K562 (cell line): Measurements from ENCODE around the gene TTC23L. TPM values are rescaled to one million over a fixed set of nuclear protein-coding genes. Genes with fewer than 3 reads are reported as not detected.

Experiments used
- ARHGAP35 ChIP-seq: fragments of 450-650 bp; IDR thresholded peaks from 2 replicates; pipeline ENCODE4 v1.6.1; 2018; ENCODE audit not compliant: partially characterized antibody
- CHD2 ChIP-seq: IDR thresholded peaks from 2 replicates; pipeline ENCODE4 v1.6.1; 2011; ENCODE audit warnings: low read depth, low read length
- ERF ChIP-seq: fragments of 450-650 bp; formaldehyde crosslinking; IDR thresholded peaks from 2 replicates; pipeline ENCODE4 v1.4.0; 2020; ENCODE audit warnings: mild to moderate bottlenecking, mixed read lengths
- ETV6 ChIP-seq, 3 experiments: fragments of 150-350 bp in 1 of 3; sonication (generic) in 1 of 3; formaldehyde crosslinking in 1 of 3; IDR thresholded peaks; 2 replicates each; pipeline versions ENCODE4 v1.6.1 to v1.8.0; 2014 to 2022; ENCODE audit warnings: borderline replicate concordance in 2 of 3, low read depth in 2 of 3, antibody characterized with exemption in 1 of 3, low read length in 1 of 3, mild to moderate bottlenecking in 1 of 3, missing genetic modification reagents in 1 of 3
- FOXA1 ChIP-seq: fragments of 450-650 bp; IDR thresholded peaks from 2 replicates; pipeline ENCODE4 v1.6.1; 2016; ENCODE audit warnings: mild to moderate bottlenecking, borderline replicate concordance
- JUND ChIP-seq, 2 experiments: IDR thresholded peaks; 2 replicates in 1 of 2; 3 replicates in 1 of 2; pipeline ENCODE4 v1.6.1; 2011; ENCODE audit warnings: borderline replicate concordance in 2 of 2, low read depth in 2 of 2, low read length in 2 of 2, improper control_type of control experiment in 1 of 2, missing biosample characterization in 1 of 2, missing genetic modification characterization in 1 of 2, missing genetic modification reagents in 1 of 2
- KDM4B ChIP-seq, 2 experiments: fragments of 450-650 bp in 1 of 2; sonication (generic) in 1 of 2; IDR thresholded peaks; 2 replicates each; pipeline ENCODE4 v1.6.1; 2016 to 2017; ENCODE audit warnings: borderline replicate concordance in 2 of 2, antibody characterized with exemption in 1 of 2, low read depth in 1 of 2, mild to moderate bottlenecking in 1 of 2
- MEF2D ChIP-seq: conservative IDR thresholded peaks from 2 replicates; pipeline ENCODE4 v1.6.1; 2016; ENCODE audit warnings: low read depth, missing genetic modification characterization, missing compliant biosample characterization
- MEIS2 ChIP-seq: fragments of 450-650 bp; IDR thresholded peaks from 2 replicates; pipeline ENCODE4 v1.6.1; 2014; ENCODE audit warnings: mild to moderate bottlenecking; ENCODE audit not compliant: partially characterized antibody
- MLLT1 ChIP-seq, 2 experiments: fragments of 450-650 bp; IDR thresholded peaks; 2 replicates each; pipeline ENCODE4 v1.6.1; 2016
- MXI1 ChIP-seq: IDR thresholded peaks from 2 replicates; pipeline ENCODE4 v1.6.1; 2011; ENCODE audit warnings: low read depth, mild to moderate bottlenecking, improper control_type of control experiment, low read length
- NCOA1 ChIP-seq: fragments of 450-650 bp; IDR thresholded peaks from 2 replicates; pipeline ENCODE4 v1.6.1; 2016; ENCODE audit warnings: low read depth
- POLR2B ChIP-seq: fragments of 450-650 bp; IDR thresholded peaks from 2 replicates; pipeline ENCODE4 v1.6.1; 2018; ENCODE audit warnings: low read depth; ENCODE audit not compliant: partially characterized antibody
- SIN3A ChIP-seq, 2 experiments: fragments of 150-350 bp in 1 of 2; IDR thresholded peaks; 2 replicates each; pipeline ENCODE4 v1.6.1; 2011 to 2016; ENCODE audit warnings: borderline replicate concordance in 2 of 2, low read depth in 2 of 2, low read length in 2 of 2, mild to moderate bottlenecking in 2 of 2, moderate library complexity in 2 of 2; ENCODE audit not compliant: control insufficient read depth in 1 of 2
- STAT6 ChIP-seq: sonication (generic); formaldehyde crosslinking; IDR thresholded peaks from 2 replicates; pipeline ENCODE4 v1.8.1; 2023; ENCODE audit warnings: mild to moderate bottlenecking, missing genetic modification reagents
- TARDBP ChIP-seq: fragments of 450-650 bp; IDR thresholded peaks from 2 replicates; pipeline ENCODE4 v1.6.1; 2016
- VEZF1 ChIP-seq: fragments of 200-800 bp; sonication (Bioruptor generic); IDR thresholded peaks from 2 replicates; pipeline ENCODE4 v1.6.1; 2017; ENCODE audit warnings: missing genetic modification characterization, missing compliant biosample characterization
- ZNF12 ChIP-seq: sonication (generic); formaldehyde crosslinking; IDR thresholded peaks from 2 replicates; pipeline ENCODE4 v1.4.0; 2020; ENCODE audit warnings: mild to moderate bottlenecking, missing genetic modification reagents
- ZNF165 ChIP-seq: fragments of 250-450 bp; sonication (Bioruptor Pico); IDR thresholded peaks from 2 replicates; pipeline ENCODE4 v1.4.0; 2020; ENCODE audit warnings: borderline replicate concordance
- ZNF175 ChIP-seq: fragments of 200-800 bp; sonication (Bioruptor generic); IDR thresholded peaks from 2 replicates; pipeline ENCODE4 v1.6.1; 2016; ENCODE audit warnings: low read depth, mild to moderate bottlenecking, missing genetic modification characterization, missing compliant biosample characterization
- ZNF224 ChIP-seq: sonication (generic); formaldehyde crosslinking; IDR thresholded peaks from 2 replicates; pipeline ENCODE4 v1.8.0; 2022; ENCODE audit warnings: mild to moderate bottlenecking, missing genetic modification reagents
- ZNF436 ChIP-seq: fragments of 250-450, 450-650 bp; sonication (Bioruptor Pico); formaldehyde crosslinking; IDR thresholded peaks from 2 replicates; pipeline ENCODE4 v1.7.0; 2020; ENCODE audit warnings: mild to moderate bottlenecking
- ZNF57 ChIP-seq: fragments of 450-650 bp; formaldehyde crosslinking; IDR thresholded peaks from 2 replicates; pipeline ENCODE4 v1.4.0; 2020; ENCODE audit warnings: mild to moderate bottlenecking, moderate library complexity
- polyA plus RNA-seq, 8 experiments: library from polyadenylated mRNA; depleted of rRNA in 4 of 8; stranded (reverse) in 5 of 8; unstranded in 3 of 8; fragments of >200 nt; fragmentation: Nextera tagmentation in 2 of 8; fragmentation: Illumina TruSeq in 1 of 8; extraction: Ambion mirVana in 2 of 8; extraction: Trizol in 1 of 8; gene quantifications; 2 replicates each; pipeline versions ENCODE4 v1.2.1 to v1.2.3, GENCODE V29; 2011 to 2014; ENCODE audit warnings: inconsistent platforms in 1 of 8, missing spikeins in 1 of 8
- total RNA-seq, 7 experiments: library from RNA; depleted of rRNA in 6 of 7; stranded (reverse); fragments of >200 nt in 6 of 7; fragmentation: Illumina TruSeq in 2 of 7; extraction: Trizol in 2 of 7; gene quantifications; 2 replicates each; pipeline versions ENCODE4 v1.2.1 to v1.2.3, GENCODE V29; 2011 to 2021; ENCODE audit warnings: low replicate concordance in 1 of 7

The TTC23L gene
- total and polyA plus RNA-seq, 9 of the 15 experiments (the other 6 are each of a cell fraction or from before 2014, with no cell fraction given) = 0.03 to 0.32 (median 0.14) TPM; not detected in 2

- TF ChIP-seq SIN3A (IDR thresholded peaks at IDR 0.05; ENCODE audit: borderline replicate concordance in 2 of 2, control insufficient read depth in 1 of 2, low read depth in 2 of 2, low read length in 2 of 2) = 0 out of 4 replicates have a peak, but pooled peaks of 1 of the 2 experiments have one; percentile 64
- TF ChIP-seq MEIS2 = peak; percentile 4
- TF ChIP-seq FOXA1 = no peak
- no peak for TF ChIP-seq ERF (CRISPR knock-in tag)
- TF ChIP-seq ZNF165 (CRISPR knock-in tag) = 0 out of 2 replicates have a peak, but pooled peaks have one; percentile 8
- TF ChIP-seq MXI1 = peak; percentile 51; the same call in 1 of the 2 replicates
- no peak; the same call in 1 of the 2 replicates for TF ChIP-seq VEZF1 (CRISPR knock-in tag)
- TF ChIP-seq JUND (IDR thresholded peaks at IDR 0.05; ENCODE audit: borderline replicate concordance, low read depth, low read length) = 0 out of 2 replicates have a peak, but pooled peaks have one; percentile 4
- 0 out of 3 replicates have a peak, but pooled peaks have one; percentile 22 for TF ChIP-seq JUND (tag; IDR thresholded peaks at IDR 0.05; ENCODE audit: borderline replicate concordance, low read depth, low read length)
- TF ChIP-seq ZNF175 (CRISPR knock-in tag) = no peak
- no peak for TF ChIP-seq STAT6 (CRISPR knock-in tag)
- no peak; the same call in 1 of the 2 replicates for TF ChIP-seq NCOA1
- no peak for TF ChIP-seq ZNF224
- TF ChIP-seq ZNF436 (CRISPR knock-in tag) = no peak
- no peak for TF ChIP-seq CHD2
- TF ChIP-seq MEF2D (tag) = no peak
- TF ChIP-seq TARDBP = no peak
- no peak for TF ChIP-seq MLLT1 (IDR thresholded peaks at IDR 0.05)
- no peak for TF ChIP-seq ARHGAP35
- no peak for TF ChIP-seq KDM4B (IDR thresholded peaks at IDR 0.05; ENCODE audit: borderline replicate concordance in 2 of 2, low read depth in 1 of 2)
- 0 out of 2 replicates have a peak, but pooled peaks have one; percentile 18 for TF ChIP-seq ZNF12 (CRISPR knock-in tag)
- TF ChIP-seq ETV6 (IDR thresholded peaks at IDR 0.05; ENCODE audit: borderline replicate concordance in 1 of 2, low read depth in 2 of 2, low read length in 1 of 2) = no peak
- TF ChIP-seq ETV6 (CRISPR knock-in tag; IDR thresholded peaks at IDR 0.05; ENCODE audit: borderline replicate concordance) = no peak
- TF ChIP-seq POLR2B = no peak
- TF ChIP-seq ZNF57 (CRISPR knock-in tag) = no peak
Measured at GRCh38 chr5:34914671-34915138, 75.7 kb downstream of the TTC23L start (continued).
